HG03045 (cell line): ENCODE measurements around the gene PITPNC1.
A peak's percentile ranks its signal among the peaks of the same experiment; 100 is the strongest.
"Not testable (repeated sequence)": the region's sequence is repeated elsewhere in the genome, so short reads cannot be mapped to it uniquely, and the experiment has no call there.

Experiments used
- ATAC-seq: cut with Tn5 transposase; IDR thresholded peaks from one replicate; pipeline ENCODE4 v1.9.1; 2021; ENCODE audit warnings: mild to moderate bottlenecking, moderate library complexity; ENCODE audit not compliant: unreplicated experiment

Gene PITPNC1

DNA sequence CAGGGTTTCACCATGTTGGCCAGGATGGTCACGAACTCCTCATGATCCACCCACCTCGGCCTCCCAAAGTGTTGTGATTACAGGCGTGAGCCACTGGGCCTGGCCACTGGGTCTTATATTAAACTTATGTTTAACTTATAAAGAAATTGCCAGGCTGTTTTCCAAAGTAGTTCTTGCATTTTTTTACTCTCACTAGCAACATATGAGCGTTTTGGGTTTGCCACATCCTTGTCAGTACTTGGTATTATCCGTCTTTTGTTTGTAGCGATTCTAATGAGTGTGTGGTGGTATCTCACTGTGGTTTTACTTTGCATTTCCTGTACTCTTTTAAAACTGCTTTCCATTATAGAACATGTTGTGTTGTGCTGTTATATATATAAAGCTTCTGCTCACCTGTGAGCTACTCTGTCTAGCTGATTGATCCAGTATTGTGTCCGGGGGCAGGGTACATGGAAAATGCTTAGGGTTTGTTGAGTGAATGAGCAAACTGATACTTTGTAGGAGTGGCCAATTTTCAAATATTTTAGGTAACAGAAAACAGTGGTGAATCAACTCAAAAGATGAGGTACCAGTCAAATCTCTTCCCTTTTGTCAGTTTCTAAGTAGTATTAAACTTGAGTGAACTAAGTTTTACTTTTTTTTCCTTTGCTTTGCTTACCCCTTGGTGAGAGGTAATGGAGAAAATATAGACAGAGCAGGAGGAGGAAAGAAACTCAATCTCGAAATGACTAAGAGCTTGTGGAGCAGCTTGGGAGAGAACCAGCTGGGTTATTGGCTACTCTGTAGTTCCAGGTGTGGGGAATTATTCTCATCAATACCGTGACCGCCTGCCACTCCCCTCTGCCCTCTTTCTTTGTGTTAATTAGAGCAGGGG is 75.8 kb downstream of the PITPNC1 start:
- ATAC-seq, result no peak

DNA sequence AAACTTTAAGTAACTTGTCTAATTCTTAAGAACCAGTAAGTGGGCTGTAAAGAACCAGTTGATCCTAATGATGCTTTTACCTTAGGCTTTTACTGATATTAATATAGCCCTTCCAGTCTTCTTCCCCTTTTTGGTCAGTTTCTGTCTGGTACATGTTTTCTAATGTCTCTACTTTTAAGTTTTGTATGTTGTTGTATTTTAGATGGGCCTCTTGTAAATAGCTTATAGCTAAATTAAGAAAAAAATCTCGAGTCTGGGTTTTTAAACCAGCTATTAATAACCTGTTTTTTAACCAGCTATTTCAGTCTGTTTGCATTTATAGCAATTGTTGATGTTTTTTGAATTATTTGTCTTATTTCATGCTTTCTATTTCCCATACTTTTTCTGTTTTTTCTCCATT is 79.0 kb downstream of the PITPNC1 start:
- ATAC-seq, result no peak

DNA sequence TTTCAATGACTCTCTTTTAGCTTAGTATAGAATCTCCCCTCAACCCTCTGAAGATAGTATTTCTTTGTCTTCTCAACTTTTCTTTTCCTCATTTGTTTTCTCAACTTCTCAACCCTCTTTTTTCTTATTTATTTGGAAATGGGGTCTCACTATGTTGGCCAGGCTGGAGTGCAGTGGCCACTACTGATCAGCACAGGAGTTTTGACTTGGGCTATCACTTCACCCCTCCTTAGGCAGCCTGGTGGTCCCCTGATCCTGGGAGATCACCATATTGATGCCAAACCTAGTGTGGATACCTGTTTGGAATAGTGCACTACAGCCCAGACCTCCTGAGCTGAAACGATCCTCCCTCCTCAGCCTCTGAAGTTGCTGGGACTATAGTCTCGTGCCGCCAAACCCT is 79.8 kb downstream of the PITPNC1 start:
- ATAC-seq, result no peak

DNA sequence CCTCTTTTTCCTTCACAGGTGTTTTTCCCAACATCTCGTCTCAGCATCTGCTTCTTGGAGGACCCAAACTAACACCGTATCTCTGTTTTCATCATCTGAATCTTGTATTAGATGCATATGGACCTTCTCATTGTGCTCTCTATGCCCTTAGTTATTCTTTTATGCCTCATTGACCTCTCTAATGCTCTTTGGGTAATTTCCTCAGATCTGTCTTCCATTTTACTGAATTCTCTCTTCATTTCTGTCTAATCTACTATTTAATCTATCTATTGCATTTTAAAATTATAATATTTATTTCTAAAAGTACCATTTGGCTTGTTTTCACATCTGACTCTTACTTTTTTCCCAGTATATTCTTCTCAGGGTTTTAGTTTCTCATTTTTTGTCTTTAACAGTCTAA is 81.1 kb downstream of the PITPNC1 start:
- ATAC-seq, result no peak

DNA sequence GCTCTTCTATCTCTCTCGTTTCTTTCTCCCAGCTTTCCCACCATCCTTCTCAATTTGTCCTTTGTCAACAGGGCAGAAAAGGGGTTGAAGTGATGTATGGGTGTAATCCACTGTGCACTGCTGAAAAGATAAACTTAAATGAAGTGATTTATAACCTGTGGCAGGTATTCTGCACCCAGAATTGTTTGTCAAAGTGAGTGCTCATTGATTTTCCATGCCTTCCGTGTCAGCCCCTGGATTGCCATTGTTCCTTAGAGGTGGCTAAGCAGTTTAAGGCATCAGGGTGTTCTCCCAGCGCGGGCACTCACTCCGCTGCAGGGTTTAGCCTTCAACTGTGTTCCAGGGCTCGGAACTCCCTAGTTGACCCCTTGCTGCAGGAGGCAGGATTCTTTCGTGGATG is 82.9 kb downstream of the PITPNC1 start:
- no peak for ATAC-seq

DNA sequence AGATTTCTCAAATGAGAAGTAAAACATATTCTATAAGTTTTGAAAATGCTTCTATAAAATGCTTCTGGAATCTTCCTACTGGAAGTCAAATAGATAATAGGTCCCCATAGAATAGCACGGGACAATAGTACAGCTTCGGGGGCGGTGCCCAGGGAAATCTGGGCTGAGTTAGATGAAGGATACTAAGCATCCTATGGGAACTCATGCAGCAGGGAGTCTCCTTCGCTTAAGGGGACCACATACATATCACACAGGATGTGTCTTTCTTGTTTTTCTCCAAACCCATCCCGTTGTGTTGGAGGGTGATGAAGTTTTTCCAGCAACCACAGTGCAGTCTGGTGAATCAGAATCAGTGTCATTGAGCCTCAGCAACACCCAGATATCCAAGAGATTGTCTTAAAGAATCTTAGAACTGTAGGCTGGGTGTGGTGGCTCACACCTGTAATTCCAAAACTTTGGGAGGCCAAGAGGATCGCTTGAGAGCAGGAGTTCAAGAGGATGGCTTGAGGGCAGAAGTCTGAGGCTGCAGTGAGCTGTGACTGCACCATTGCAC is 84.2 kb downstream of the PITPNC1 start:
- ATAC-seq, result no peak

DNA sequence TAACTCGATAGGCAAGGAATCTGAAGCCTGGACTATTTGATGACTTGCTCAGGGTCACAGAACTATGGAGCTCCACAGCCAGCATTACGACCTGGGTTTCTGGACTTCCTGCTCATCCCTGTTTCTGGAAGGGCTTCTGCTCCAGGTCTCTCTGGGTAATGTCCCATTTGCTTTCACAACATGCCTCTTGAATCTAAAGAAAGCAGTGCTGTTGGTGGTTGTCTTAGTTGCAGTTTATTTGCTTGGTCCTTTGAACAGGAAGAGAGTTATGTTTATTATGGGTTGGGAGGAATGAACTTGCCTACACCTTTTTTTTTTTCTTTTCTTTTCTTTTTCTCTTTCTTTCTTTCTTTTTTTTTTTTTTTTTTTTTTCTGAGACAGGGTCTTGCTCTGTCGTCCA is 84.8 kb downstream of the PITPNC1 start:
- ATAC-seq, result no peak

DNA sequence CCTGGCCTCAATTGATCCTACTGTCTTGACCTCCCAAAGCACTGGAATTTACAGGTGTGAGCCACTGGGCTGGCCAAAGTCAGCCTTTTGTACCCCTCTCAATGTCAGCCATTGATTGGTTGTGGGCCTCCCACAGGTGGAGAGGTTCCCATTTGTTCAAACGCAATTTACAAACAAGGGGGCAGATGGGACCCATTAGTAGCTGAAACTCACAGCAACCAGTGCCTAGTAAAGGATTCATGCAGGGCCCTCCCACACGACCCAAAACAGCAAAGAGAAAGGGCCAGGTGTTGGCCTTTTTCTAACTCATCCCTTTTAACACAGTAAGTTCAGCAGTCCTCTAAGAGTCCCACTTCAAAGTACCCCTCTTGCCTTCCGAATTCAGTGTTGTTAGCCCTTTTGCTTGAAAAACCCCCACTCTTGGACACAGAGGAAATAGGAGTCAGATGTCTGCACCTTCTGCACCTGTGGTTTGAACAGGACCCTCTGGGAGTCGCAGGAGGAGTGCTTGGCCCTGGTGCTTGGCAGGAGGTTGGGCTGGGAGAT is 89.2 kb downstream of the PITPNC1 start:
- no peak for ATAC-seq

DNA sequence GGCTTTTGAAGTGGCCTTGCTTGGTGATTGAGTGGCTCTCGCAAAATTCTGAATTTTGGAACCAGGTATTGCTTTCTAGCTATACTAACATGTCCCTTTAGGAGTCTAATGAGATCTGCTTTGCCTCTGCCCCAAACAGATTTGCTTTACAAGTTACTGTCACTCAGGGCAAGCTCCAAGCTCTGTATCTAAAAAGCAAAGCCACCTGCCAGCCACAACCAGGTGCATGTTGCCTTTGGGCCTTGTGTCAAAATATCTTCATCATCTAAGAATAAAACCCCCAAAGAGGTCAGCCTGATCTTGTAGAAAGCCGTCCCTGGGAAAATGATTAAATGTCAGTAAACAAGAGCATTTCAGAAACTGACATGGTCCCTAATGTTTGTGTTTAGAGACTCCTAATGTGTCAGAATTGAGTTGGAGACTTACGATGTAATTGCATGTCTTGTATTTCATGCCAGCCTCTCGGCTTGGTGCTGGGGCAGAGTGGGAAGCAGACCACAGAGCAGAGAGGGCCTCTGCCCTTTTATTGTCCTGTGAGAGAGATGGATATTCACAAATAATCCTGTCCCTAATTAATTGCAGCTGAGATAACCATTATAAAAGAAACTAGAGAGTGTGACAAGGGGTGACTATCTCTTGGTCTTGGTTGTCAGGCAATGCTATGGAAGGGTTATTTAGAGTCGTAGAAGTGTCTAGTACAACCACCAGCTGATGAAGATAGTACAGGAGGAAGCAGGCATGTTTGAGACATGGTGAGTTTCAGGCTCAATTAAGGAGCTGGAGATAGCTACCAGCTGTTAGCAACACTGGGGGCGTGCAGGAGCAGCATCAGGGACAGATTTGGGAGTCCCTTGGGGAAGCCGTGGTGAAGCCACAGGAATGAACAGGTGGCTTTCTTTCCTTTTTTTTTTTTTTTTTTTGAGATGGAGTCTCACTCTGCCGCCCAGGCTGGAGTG is 90.7 kb downstream of the PITPNC1 start:
- ATAC-seq, result no peak

DNA sequence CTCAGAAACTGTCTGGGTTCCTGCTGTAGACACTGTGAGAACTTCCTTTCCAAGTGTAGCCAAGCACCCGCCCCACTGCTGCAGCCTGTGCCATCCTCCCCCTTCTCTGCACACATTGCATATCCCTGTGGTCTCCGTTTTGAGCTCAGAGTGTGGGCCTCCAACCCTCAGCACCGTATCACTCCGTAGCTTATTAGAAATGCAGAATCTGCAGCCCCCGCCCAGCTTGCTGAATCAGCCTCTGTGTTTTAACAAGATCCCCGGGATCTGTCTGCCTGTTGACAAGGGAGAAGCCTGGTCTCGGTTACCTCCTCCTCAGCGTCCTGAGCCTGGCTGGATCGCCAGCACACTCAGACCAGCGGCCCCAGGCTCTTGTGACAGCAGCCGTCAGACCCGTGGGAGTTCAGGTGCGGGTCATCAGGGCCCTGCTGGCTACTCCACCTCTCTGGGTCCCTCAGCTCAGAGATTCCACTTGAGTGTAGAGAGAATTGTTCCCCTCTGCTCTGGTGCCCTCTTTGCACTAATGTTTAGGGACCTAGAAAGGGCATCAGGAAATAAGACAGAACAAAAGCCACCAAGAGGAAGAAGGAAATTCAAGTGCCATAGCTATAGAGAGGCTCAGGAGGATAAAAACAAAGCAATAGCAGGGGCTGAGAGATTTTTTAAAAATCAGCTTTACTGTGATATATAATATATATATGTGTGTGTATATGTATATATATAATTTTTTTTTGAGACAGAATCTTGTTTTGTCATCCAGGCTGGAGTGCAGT is 92.3 kb downstream of the PITPNC1 start:
- no peak for ATAC-seq

DNA sequence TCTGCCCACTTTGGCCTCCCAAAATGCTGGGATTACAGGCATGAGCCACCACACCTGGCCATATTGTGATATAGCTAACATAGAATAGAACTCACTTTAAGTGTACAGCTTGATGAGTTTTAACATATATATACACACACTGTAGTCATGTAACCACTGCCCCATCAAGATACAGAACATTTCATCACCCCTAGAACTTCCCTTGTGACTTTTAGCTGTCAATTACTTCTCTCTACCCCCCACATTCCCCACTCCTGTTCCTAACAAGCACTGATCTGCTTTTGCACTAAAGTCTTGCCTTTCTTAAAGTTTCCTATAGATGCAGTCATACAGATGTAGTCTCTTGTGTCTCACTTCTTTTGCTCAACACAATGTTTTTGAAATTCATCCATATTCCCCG is 93.1 kb downstream of the PITPNC1 start:
- ATAC-seq, result no peak

DNA sequence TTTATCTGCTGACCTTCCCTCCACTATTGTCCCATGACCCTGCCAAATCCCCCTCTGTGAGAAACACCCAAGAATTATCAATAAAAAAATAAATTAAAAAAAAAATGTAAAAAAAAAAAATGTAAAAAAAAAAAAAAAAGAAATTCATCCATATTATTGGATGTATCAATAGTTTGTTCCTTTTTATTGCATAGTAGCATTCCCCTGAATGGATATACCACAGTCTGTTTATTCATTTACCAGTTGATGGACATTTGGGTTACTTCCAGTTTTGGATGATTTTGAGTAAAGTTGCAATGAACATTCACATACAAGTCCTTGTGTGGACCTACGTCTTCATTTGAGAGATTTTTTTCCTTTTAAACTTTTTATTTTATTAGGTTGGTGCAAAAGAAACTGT is 94.0 kb downstream of the PITPNC1 start:
- ATAC-seq, result no peak

DNA sequence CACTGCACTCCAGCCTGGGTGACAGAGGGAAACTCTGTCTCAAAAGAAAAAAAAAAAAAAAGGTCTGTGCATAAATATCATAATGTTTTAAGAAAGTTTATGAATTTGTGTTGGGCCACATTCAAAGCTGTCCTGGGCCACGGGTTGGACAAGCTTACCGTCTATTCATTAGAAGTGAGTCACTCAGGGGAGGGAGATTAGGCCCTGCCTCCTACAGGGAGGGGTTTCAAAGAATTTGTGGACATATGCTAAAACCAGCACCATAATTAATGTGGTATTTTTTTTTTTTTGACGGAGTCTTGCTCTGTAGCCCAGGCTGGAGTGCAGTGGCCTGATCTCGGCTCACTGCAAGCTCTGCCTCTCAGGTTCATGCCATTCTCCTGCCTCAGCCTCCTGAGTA is 95.5 kb downstream of the PITPNC1 start:
- not testable (repeated sequence) for ATAC-seq

DNA sequence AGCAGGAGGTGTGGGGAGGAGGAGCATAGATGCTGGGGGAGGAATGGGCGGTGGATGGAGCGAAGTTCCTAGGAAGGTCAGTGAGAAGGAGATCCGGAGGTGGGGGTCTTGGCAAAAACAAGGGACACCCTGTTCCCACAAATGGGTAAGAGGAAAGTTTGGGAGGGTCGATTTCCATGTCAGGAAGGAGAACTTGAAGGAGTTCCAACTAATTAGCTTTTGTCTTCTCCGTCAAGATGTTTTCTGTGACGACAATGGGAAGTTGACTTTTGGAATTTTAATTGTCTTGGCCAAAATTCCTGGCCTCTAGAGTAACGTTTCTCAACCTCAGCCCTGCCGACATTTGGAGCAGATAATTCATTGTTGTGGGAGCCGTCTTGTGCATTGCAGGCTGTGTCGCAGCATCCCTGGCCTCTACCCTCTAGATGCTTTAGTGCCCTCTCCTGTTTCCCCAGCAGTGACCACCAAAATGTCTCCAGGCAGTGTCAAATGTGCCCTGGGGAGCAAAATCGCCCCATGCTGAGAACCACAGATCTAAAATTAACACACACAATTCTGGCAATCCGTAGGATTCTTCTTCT is 97.1 kb downstream of the PITPNC1 start:
- no peak for ATAC-seq

DNA sequence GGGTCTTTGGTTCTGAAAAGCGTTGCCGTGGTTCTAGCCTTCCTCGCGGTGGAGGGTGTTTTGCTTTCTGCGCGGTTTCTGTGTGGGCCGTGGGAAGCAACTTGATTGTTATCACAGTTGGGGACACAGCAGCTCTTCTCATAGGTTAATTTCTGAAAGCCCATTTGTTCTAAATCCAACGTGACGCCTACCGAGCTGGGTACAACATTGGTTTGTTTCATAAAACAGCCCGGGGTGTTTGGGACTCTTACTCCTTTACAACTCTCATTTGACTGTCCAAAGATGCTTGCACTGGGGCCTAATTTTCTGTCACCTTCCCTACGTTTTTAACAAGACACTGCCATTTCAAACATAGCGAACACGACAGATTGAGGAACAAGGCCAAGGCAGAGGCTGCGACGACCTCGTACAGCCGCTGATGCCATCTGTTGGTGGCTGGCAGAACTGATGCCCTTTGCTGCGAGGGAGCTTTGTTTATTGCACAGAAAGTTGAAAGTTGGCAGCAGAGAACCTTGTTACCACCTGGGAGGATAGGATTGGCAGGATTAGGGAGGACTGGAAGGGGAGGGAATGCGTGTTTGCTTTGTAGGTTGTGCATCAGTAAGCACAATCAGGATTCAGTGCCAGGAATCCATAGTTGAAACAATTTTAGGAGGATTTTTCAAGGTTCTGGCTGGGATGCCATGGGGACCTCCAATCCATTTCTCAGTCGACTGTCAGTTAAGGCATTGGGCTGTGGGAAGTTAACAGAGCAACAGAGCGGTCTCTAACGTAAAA is 98.3 kb downstream of the PITPNC1 start:
- ATAC-seq, result peak; percentile 59

DNA sequence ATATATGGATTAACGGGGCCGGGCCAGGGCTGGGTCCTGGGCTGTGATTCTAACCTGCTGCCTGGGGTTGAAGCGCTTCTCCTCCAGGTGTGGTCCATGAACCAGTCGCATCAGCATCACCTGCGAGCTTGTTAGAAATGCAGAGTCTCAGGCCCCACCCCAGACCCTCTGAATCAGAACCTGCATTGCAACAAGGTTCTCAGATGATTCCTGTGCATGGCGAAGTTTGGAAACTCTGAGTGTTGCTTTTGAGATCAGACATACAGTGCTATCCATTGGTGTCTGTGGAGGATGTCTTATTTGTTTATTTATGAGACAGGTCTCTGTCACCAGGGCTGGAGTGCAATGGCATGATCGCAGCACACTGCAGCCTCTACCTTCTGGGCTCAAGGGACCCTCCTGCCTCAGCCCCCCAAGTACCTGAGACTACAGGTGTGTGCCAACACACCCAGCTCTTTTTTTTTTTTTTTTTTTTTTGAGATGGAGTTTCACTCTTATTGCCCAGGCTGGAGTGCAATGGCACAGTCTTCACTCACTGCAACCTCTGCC is 99.8 kb downstream of the PITPNC1 start:
- no peak for ATAC-seq

DNA sequence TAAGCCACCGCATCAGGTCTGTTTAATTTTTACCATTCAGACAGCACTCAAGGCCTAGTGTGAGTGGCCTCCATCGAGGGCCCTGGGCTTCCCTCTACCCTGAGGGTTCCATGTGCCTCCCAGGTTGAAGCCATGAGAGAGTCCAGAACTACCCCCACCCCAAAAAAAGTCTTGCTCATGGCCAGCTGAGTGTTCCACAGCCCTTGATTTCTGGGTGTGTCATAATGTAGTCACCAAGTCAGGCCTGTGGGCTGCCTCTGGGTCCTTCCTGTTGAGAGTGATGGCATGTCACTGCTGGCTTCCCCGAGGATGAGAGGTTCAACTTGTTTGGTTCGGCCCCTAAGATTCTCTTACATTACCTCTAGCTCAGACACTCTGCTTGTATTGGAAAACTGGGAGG is 100.6 kb downstream of the PITPNC1 start:
- no peak for ATAC-seq

DNA sequence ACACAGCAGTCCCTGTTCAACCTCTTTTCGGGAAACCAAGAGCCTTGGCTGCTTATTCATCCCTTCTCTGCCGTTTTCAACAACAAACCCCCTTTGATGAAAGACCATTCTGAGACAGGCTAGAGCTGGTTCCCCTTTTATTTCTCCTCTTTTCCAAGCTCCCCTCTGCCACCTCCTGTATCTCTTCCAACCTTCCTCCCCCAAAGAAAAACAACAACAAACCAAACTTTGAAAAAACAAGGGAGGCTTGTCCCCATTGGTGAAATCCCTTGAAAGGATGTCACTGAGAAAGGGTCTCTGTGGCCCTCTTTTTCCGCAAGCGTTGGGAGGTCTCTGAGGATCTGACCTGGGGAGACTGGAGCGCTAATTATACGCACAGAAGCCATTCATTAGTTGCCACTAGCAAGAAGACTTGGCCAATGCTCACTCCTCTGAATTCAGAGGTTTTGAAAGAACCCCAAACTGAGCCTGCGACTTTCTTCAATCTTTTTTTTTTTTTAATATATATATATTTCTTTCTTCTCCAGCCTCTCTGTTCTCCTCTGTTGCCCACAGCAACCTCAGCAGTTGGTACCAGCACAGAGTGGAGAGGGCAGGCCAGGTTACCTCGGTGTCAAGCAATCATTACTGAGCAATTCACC is 101.4 kb downstream of the PITPNC1 start:
- no peak for ATAC-seq

DNA sequence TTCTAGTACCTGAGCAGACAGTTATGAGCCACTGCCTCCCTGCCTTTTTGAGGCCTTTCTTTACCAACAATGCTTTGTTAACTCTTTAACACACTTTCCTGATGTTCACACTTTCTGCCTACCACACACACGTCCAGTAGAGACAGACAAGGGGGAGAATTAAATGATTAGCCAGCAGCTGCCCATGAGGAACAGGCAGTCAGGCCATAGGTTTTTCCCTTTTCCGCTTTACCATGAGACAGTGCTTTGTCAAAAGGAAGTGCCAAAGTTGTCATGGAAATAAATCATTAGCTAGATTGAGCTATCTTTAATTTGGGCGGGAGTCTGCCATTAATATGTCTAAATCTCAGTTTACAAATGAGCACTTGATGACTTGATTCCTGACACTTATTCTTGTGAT is 102.1 kb downstream of the PITPNC1 start:
- no peak for ATAC-seq
